Placental epithelial cell (primary cell): ENCODE results near the gene PIBF1. TPM values are rescaled to one million over a fixed set of nuclear protein-coding genes. Genes with fewer than 3 reads are reported as not detected.

Experiments
- small RNA-seq: library from RNA; depleted of rRNA; stranded (forward); fragments of <200 nt; gene quantifications from one replicate; pipeline ENCODE3, GENCODE V24; 2012
- total RNA-seq: library from RNA; depleted of rRNA; stranded (reverse); fragments of >200 nt; gene quantifications from 2 replicates; pipeline ENCODE4 v1.2.3, GENCODE V29; 2012

Gene PIBF1
- total RNA-seq: 14.0 and 32.6 TPM in 2 replicates

DNA sequence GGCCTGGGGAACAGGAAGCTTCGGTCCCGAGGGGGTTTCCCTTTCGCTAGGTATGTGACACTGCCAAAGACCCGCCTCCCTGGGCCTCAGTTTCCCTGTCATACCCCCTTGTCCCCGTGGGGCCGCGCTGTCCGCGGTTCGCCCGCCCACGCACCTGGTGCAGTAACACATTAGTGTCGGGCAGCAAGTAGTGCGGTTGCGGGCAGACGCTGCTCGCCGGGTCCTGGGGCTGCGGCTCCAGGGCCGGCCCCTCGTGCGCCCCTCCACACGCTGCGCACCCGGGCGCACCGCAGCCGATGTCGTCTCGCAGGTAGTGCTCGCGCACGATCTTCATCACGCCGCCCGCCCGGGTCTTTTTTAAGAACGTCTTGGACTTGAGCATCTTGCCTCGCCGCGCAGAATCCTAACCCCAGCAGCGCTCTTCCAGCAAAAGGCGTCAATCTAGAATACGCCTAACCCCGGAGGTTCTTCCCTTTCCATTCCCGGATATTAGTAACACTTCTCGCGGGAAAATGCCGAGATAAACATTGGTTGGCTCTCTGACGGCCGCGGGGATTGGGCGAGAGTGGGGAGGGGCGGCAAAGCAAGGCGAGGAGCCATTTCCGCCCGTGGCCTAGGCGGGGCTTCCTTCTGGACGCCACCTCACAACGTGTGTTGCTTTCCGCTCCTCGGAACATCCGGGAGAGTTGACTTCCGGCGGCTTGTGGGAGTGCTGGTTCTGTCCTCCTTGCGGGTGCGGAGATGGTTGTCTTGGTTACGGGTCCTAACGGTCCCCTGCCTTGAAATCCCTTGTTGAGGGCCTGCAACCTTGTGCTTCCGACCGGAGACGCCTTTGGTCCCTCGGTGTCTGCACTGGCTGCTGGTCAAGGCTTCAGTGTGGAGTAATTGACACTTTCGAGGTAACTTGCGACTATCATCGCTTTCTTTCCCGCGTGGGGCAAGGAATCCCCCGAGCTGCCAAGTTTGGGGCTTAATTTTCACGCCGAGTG, at the start of gene PIBF1, which contains the start of gene DIS3:
TSS of gene PIBF1 (plus strand) at position 683 of the 989 bp plus-strand sequence. CDS start 1,337 bp downstream, outside the sequence.
TSS of gene DIS3 (minus strand) at position 450 of the 989 bp plus-strand sequence. CDS start at position 382, 68 bp downstream.

GRCh38 chr13:73058736-73059459, 277.0 kb downstream of the PIBF1 start, which contains the start of gene KLF5:
Gene KLF5, plus strand, starts transcription at chr13:73059005. Its CDS starts 323 bp downstream, at chr13:73059328.

Small RNA genes within 50 kb of the gene (small RNA-seq; reads per million reads assigned to genes)
- not detected for gene RNU6-79P

Other genes starting within 250 kb of the PIBF1 start
- gene MZT1, start 54.5 kb upstream of the PIBF1 start, total RNA-seq: 5.1 and 8.7 TPM in 2 replicates
- 3.9 and 7.9 TPM in 2 replicates for gene BORA, start 54.2 kb upstream of the PIBF1 start, total RNA-seq
- gene DIS3, start 233 bp upstream of the PIBF1 start, total RNA-seq: 22.4 and 32.2 TPM in 2 replicates